ENCODE measurements around the gene CEACAM16.

DNA sequence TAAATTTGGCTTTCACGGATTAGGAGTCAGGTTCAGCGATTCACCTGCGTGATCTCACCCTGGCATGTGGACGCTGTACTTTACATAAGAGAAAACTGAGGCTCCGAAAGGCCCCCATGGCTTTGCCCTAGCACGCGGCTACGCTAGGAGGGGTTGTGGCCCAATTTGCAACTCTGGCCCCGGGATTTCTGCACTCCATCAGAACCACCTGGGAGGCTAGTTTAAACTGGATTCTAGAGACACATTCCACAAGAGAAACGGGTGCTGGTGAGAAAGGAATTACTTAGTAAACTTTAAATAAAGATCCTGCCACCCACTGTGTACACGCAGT lies 55.8 kb downstream of the CEACAM16 start:
- TF ChIP-seq POLR2A (IDR thresholded peaks at IDR 0.05): no peak
- TF ChIP-seq, protein P1, sequence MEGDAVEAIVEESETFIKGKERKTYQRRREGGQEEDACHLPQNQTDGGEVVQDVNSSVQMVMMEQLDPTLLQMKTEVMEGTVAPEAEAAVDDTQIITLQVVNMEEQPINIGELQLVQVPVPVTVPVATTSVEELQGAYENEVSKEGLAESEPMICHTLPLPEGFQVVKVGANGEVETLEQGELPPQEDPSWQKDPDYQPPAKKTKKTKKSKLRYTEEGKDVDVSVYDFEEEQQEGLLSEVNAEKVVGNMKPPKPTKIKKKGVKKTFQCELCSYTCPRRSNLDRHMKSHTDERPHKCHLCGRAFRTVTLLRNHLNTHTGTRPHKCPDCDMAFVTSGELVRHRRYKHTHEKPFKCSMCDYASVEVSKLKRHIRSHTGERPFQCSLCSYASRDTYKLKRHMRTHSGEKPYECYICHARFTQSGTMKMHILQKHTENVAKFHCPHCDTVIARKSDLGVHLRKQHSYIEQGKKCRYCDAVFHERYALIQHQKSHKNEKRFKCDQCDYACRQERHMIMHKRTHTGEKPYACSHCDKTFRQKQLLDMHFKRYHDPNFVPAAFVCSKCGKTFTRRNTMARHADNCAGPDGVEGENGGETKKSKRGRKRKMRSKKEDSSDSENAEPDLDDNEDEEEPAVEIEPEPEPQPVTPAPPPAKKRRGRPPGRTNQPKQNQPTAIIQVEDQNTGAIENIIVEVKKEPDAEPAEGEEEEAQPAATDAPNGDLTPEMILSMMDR (IDR thresholded peaks at IDR 0.05): no peak

Data from Peyer's patch (tissue), 4 donors.